H1 (cell line): ENCODE data around the gene SVEP1. TPM values are rescaled to one million over a fixed set of nuclear protein-coding genes. Genes with fewer than 3 reads are reported as not detected.

Experiments
- BACH1 ChIP-seq: IDR thresholded peaks from 2 replicates; pipeline ENCODE4 v1.6.1; 2012; ENCODE audit warnings: low read length, improper control_type of control experiment
- BCL11A ChIP-seq, 2 experiments: IDR thresholded peaks; one replicate each; pipeline ENCODE4 v1.6.1; 2011; ENCODE audit warnings: low read depth in 2 of 2, low read length in 2 of 2, mild to moderate bottlenecking in 2 of 2
- GTF2F1 ChIP-seq: IDR thresholded peaks from 2 replicates; pipeline ENCODE4 v1.6.1; 2012; ENCODE audit warnings: low read depth, low read length, improper control_type of control experiment, borderline replicate concordance
- HDAC6 ChIP-seq: IDR thresholded peaks from one replicate; pipeline ENCODE4 v1.7.1; 2012; ENCODE audit warnings: low read depth, mild to moderate bottlenecking, inconsistent platforms, low read length, moderate library complexity
- RBBP5 ChIP-seq: IDR thresholded peaks from 2 replicates; pipeline ENCODE4 v1.7.1; 2012; ENCODE audit warnings: low read depth, mild to moderate bottlenecking, inconsistent platforms, low read length, moderate library complexity, borderline replicate concordance
- SP1 ChIP-seq: IDR thresholded peaks from 2 replicates; pipeline ENCODE4 v1.6.1; 2011; ENCODE audit warnings: low read depth, low read length
- TAF7 ChIP-seq: optimal IDR thresholded peaks from 2 replicates; pipeline ENCODE3; 2011; ENCODE audit warnings: low read depth, mild to moderate bottlenecking, inconsistent platforms, low read length, moderate library complexity, borderline replicate concordance
- polyA plus RNA-seq, 7 experiments: library from polyadenylated mRNA; depleted of rRNA in 3 of 7; stranded (reverse) in 5 of 7; unstranded in 2 of 7; fragments of >200 nt in 5 of 7; fragments of 200-250 nt in 2 of 7; gene quantifications; 1 replicate in 5 of 7; 2 replicates in 1 of 7; 4 replicates in 1 of 7; pipeline versions ENCODE4 v1.2.1 to v1.2.3, GENCODE V29; 2011 to 2013; ENCODE audit warnings: missing spikeins in 2 of 7, mixed read lengths in 2 of 7
- total RNA-seq: library from RNA; stranded (reverse); fragmentation: NEBNext Ultra II Directional; extraction: Animal tissue kit (Norgen Biotek cat#: 25700); gene quantifications from 2 replicates; pipeline ENCODE4 v1.2.1, GENCODE V29; 2021
- TF ChIP-seq, protein P1 (sequence below): fragments of 300-600 bp; sonication (generic); IDR thresholded peaks from 2 replicates; pipeline ENCODE4 v1.7.1; 2012; ENCODE audit warnings: low read length, moderate library complexity, mild to moderate bottlenecking, inconsistent platforms; ENCODE audit not compliant: insufficient replicate concordance
- TF ChIP-seq, protein P2 (sequence below): IDR thresholded peaks from 2 replicates; pipeline ENCODE4 v1.6.1; 2012; ENCODE audit warnings: low read length, inconsistent platforms

The SVEP1 gene
- total and polyA plus RNA-seq, 2 of the 8 experiments (the other 6 are each of a cell fraction or from before 2014, with no cell fraction given), result 0.11 to 0.37 TPM

DNA sequence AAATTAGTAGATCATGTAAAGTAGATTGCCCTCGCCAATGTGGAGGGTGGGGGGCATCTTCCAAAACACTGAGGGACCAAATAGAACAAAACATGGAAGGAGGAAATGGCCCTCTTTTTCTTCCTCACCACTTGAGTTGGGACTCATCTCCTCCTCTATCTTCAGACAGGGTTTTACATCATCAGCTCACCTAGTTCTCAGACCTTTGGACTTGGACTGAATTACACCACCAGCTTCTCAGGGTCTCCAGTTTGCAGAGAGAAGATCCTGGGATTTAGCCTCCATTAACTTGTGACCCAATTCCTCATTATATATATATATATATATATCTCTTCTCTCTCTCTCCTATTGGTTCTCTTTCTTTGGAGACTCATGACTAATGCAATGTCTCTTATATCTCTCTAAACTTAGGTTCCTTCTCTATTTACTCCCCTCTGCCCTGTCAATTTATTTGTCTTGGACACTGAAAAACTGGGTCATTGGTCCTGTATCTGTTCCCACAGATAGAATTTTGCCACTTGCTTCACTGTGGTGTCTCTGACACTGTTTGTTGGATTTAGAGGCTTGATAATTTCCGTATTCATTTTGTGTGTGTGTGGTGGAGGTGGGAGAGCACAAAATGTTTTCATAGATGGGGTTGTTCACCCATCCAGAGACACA lies 187.6 kb downstream of the SVEP1 start (continued):
- TF ChIP-seq, protein P1, sequence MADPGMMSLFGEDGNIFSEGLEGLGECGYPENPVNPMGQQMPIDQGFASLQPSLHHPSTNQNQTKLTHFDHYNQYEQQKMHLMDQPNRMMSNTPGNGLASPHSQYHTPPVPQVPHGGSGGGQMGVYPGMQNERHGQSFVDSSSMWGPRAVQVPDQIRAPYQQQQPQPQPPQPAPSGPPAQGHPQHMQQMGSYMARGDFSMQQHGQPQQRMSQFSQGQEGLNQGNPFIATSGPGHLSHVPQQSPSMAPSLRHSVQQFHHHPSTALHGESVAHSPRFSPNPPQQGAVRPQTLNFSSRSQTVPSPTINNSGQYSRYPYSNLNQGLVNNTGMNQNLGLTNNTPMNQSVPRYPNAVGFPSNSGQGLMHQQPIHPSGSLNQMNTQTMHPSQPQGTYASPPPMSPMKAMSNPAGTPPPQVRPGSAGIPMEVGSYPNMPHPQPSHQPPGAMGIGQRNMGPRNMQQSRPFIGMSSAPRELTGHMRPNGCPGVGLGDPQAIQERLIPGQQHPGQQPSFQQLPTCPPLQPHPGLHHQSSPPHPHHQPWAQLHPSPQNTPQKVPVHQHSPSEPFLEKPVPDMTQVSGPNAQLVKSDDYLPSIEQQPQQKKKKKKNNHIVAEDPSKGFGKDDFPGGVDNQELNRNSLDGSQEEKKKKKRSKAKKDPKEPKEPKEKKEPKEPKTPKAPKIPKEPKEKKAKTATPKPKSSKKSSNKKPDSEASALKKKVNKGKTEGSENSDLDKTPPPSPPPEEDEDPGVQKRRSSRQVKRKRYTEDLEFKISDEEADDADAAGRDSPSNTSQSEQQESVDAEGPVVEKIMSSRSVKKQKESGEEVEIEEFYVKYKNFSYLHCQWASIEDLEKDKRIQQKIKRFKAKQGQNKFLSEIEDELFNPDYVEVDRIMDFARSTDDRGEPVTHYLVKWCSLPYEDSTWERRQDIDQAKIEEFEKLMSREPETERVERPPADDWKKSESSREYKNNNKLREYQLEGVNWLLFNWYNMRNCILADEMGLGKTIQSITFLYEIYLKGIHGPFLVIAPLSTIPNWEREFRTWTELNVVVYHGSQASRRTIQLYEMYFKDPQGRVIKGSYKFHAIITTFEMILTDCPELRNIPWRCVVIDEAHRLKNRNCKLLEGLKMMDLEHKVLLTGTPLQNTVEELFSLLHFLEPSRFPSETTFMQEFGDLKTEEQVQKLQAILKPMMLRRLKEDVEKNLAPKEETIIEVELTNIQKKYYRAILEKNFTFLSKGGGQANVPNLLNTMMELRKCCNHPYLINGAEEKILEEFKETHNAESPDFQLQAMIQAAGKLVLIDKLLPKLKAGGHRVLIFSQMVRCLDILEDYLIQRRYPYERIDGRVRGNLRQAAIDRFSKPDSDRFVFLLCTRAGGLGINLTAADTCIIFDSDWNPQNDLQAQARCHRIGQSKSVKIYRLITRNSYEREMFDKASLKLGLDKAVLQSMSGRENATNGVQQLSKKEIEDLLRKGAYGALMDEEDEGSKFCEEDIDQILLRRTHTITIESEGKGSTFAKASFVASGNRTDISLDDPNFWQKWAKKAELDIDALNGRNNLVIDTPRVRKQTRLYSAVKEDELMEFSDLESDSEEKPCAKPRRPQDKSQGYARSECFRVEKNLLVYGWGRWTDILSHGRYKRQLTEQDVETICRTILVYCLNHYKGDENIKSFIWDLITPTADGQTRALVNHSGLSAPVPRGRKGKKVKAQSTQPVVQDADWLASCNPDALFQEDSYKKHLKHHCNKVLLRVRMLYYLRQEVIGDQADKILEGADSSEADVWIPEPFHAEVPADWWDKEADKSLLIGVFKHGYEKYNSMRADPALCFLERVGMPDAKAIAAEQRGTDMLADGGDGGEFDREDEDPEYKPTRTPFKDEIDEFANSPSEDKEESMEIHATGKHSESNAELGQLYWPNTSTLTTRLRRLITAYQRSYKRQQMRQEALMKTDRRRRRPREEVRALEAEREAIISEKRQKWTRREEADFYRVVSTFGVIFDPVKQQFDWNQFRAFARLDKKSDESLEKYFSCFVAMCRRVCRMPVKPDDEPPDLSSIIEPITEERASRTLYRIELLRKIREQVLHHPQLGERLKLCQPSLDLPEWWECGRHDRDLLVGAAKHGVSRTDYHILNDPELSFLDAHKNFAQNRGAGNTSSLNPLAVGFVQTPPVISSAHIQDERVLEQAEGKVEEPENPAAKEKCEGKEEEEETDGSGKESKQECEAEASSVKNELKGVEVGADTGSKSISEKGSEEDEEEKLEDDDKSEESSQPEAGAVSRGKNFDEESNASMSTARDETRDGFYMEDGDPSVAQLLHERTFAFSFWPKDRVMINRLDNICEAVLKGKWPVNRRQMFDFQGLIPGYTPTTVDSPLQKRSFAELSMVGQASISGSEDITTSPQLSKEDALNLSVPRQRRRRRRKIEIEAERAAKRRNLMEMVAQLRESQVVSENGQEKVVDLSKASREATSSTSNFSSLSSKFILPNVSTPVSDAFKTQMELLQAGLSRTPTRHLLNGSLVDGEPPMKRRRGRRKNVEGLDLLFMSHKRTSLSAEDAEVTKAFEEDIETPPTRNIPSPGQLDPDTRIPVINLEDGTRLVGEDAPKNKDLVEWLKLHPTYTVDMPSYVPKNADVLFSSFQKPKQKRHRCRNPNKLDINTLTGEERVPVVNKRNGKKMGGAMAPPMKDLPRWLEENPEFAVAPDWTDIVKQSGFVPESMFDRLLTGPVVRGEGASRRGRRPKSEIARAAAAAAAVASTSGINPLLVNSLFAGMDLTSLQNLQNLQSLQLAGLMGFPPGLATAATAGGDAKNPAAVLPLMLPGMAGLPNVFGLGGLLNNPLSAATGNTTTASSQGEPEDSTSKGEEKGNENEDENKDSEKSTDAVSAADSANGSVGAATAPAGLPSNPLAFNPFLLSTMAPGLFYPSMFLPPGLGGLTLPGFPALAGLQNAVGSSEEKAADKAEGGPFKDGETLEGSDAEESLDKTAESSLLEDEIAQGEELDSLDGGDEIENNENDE, result no peak
- TF ChIP-seq GTF2F1 (no peak), TAF7 (no peak), BCL11A (IDR thresholded peaks at IDR 0.05; ENCODE audit: low read depth in 2 of 2, low read length in 2 of 2) (no peak), RBBP5 (no peak), SP1 (no peak), HDAC6 (no peak), BACH1 (no peak)
- TF ChIP-seq, protein P2, sequence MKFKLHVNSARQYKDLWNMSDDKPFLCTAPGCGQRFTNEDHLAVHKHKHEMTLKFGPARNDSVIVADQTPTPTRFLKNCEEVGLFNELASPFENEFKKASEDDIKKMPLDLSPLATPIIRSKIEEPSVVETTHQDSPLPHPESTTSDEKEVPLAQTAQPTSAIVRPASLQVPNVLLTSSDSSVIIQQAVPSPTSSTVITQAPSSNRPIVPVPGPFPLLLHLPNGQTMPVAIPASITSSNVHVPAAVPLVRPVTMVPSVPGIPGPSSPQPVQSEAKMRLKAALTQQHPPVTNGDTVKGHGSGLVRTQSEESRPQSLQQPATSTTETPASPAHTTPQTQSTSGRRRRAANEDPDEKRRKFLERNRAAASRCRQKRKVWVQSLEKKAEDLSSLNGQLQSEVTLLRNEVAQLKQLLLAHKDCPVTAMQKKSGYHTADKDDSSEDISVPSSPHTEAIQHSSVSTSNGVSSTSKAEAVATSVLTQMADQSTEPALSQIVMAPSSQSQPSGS, result no peak
